ENCODE data around the gene PNPLA7. TPM values are rescaled to one million over a fixed set of nuclear protein-coding genes. Genes with fewer than 3 reads are reported as not detected.

Gene PNPLA7
- total and polyA plus RNA-seq, 2 of the 8 experiments (the other 6 are each of a cell fraction or from before 2014, with no cell fraction given): 0.35 to 0.47 TPM

GRCh38 chr9:137452761-137453642 lies 97.2 kb downstream of the PNPLA7 start (continued):
- no peak for TF ChIP-seq ZNF274 (IDR thresholded peaks at IDR 0.05; ENCODE audit: borderline replicate concordance, extremely low read depth, low read length)
- no peak for TF ChIP-seq CREB1 (IDR thresholded peaks at IDR 0.05)
- TF ChIP-seq CHD7 (IDR thresholded peaks at IDR 0.05; ENCODE audit: insufficient replicate concordance, low read length): no peak
- no peak for TF ChIP-seq YY1 (IDR thresholded peaks at IDR 0.05; ENCODE audit: low read depth, low read length)
- TF ChIP-seq POU5F1 (IDR thresholded peaks at IDR 0.05; ENCODE audit: low read depth, low read length): no peak

Data from H1 (cell line).